ENCODE measurements around the gene CMIP.

The CMIP gene

DNA sequence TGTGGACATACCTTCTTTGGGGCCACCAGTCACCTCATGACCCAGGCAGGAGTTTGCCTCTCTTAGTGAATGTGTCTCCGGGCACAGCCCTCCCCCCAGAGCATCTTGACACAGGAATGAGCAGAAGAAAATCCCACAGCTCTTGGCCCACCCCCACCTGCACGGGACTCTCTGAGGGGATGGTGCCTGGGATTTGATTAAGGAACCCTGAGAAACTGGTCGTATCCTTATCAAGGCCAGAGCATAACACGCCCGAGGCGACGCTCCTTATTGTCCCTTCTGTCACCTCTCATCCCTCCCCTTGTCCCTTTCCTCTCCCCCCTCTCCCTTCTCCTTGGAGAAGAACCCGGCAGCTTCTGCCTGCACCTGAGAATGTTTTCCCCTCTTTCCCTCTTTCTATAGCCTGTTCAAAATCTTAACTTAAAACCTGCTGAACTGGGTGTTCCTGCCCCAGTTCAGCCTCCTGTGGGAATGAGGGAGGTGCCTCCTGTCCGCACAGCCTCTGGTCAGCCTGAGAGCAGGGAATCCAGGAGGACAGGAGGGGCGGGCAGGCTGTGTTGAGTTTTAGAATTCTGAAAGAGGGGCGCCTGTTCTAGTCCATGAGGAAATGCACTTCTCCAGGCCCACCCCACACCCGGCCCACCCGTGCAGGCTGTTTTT is 193.8 kb downstream of the CMIP start:
- TF ChIP-seq, protein P1, sequence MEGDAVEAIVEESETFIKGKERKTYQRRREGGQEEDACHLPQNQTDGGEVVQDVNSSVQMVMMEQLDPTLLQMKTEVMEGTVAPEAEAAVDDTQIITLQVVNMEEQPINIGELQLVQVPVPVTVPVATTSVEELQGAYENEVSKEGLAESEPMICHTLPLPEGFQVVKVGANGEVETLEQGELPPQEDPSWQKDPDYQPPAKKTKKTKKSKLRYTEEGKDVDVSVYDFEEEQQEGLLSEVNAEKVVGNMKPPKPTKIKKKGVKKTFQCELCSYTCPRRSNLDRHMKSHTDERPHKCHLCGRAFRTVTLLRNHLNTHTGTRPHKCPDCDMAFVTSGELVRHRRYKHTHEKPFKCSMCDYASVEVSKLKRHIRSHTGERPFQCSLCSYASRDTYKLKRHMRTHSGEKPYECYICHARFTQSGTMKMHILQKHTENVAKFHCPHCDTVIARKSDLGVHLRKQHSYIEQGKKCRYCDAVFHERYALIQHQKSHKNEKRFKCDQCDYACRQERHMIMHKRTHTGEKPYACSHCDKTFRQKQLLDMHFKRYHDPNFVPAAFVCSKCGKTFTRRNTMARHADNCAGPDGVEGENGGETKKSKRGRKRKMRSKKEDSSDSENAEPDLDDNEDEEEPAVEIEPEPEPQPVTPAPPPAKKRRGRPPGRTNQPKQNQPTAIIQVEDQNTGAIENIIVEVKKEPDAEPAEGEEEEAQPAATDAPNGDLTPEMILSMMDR (IDR thresholded peaks at IDR 0.05; ENCODE audit: low read depth, low read length, missing control alignments): no peak
- H3K4me3 ChIP-seq (ENCODE audit: low read depth, low read length): no peak overlapping the region
- no peak for DNase-seq (ENCODE audit: low read depth)

DNA sequence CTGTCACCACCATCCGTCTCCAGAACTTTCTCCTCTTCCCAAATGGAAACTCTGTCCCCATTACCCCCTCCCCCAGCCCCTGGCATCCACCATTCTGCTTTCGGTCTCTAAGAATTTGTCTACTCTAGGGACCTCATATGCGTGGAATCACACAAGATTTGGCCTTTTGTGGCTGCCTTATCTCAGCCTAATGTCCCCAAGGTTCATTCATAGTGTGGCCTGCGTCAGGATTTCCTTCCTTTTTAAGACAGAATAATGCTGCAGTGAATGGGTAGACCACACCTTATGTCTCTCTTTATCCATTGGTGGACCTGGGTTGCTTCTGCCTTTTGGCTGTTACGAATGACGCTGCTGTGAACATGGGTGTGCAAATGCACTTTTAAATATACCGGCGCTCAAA is 194.7 kb downstream of the CMIP start:
- TF ChIP-seq, protein P1 (IDR thresholded peaks at IDR 0.05; ENCODE audit: low read depth, low read length, missing control alignments): no peak
- no peak for DNase-seq (ENCODE audit: low read depth)
- no peak overlapping the region for H3K4me3 ChIP-seq (ENCODE audit: low read depth, low read length)

DNA sequence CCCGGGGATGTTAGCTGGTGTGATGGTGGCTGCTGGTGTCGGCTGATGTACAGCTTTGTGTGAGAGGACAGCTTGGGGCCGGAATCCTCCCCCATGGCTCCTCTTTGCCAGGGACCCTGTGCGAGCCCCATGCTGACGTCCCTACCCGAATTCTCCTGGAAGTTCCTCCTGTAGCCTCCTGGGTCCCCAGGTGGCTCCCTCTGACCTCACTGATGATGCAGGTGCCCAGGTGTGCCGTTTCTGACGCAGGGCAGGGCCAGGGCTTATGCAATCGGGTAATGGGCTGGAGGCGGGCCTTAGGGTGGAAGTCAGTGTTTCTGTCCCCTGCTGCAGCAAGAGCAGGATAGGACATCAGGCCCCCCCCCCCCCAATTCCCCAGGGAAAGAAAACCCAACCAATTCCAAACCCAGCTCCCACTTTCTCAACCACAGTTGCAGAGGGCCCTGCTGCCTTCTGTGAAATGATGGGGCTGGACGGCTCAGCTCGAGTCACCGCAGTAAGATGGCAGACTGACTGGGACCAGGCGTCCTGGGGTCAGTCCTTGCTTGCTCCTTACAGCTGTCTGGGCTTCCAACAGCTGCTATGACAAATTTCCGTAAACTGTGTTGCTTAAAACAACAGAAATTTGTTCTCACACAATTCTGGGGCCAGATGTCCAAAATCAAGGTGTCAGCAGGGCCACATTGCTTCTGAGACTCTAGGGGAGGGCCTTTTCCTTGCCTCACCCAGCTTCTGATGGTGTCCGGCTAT is 195.5 kb downstream of the CMIP start:
- DNase-seq (ENCODE audit: low read depth): no peak
- no peak overlapping the region for H3K4me3 ChIP-seq (ENCODE audit: low read depth, low read length)
- TF ChIP-seq, protein P1 (IDR thresholded peaks at IDR 0.05; ENCODE audit: low read depth, low read length, missing control alignments): no peak

DNA sequence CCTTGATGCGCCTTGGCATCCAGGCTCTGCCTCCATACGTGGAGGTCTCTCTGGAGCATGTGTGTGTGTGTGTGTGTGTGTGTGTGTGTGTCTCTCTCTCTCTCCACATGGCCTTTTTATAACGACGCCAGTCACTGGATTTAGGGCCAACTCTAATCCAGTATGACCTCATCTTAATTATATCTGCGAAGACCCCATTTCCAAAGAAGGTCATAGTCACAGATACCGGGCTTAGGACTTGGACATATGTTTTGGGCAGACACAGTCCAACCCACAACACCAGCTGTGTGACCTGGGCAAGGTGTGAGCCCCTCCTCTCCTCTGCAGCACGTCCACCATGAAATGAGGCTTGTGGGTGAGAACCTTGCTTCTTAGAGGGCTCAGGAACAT is 196.1 kb downstream of the CMIP start:
- TF ChIP-seq, protein P1 (IDR thresholded peaks at IDR 0.05; ENCODE audit: low read depth, low read length, missing control alignments): no peak
- no peak for DNase-seq (ENCODE audit: low read depth)
- H3K4me3 ChIP-seq (ENCODE audit: low read depth, low read length): no peak overlapping the region

DNA sequence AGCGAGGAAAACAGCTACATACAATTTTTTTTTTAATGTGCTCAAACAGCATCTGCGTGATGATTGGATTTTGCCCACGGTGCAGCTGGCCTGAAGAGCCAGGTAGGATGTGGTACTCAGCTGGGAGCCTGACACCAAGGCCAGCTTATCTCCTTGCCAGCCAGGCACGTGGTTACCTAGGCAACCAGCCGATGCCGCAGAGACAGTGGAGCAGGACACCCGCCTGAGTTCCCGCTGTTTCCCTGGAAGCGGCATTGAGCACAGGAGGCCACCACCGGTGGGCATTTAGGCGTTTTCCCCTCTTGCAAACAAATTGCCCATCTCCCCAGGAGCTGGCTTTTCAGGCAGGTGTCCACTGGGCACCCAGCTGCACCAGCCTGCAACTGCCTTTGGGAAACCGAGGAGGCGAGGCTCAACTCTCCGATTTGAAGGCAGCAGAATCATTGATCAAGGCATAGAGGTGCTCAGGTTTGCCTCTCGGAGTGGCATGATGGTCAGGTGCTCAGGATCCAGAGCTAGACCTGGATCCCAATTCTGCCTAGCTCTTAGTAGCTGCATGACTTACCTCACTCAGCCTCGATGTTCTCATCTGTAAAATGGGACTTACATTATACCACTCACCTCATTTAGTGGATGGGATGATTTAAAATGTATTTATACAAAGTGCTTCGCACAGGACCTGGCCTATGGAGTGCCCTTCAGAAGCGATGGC is 196.9 kb downstream of the CMIP start:
- no peak for DNase-seq (ENCODE audit: low read depth)
- no peak overlapping the region for H3K4me3 ChIP-seq (ENCODE audit: low read depth, low read length)
- TF ChIP-seq, protein P1 (IDR thresholded peaks at IDR 0.05; ENCODE audit: low read depth, low read length, missing control alignments): no peak

DNA sequence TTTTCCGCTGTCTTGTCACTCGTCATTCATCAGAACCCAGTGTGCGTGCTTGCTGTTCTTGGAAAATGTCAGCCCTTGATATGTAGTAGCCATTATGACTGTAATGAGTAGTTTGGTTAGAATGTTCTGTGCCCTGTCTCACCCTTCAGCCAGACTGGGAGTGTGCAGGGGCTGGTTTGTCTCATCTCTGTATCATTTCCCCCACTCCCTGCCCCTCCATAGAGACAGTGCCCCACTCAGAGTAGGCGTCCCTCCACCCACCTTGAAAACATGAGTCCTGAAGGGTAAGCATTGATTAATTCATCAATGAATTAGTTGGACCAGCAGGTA is 197.5 kb downstream of the CMIP start:
- TF ChIP-seq, protein P1 (IDR thresholded peaks at IDR 0.05; ENCODE audit: low read depth, low read length, missing control alignments): no peak

More for the DNA sequence above, 197.5 kb downstream of the CMIP start:
- no peak overlapping the region for H3K4me3 ChIP-seq (ENCODE audit: low read depth, low read length)
- DNase-seq (ENCODE audit: low read depth): no peak

Measured in GM12864 (cell line).